Peyer's patch (tissue), 4 donors: ENCODE measurements around the gene B3GALT6.

Source experiments
- CTCF ChIP-seq, 6 experiments: fragments of 450-650 bp in 4 of 6; fragments of 200-600 bp in 2 of 6; sonication (generic) in 1 of 6; IDR thresholded peaks; one replicate each; pipeline ENCODE4 v1.5.1; 2017 to 2019; ENCODE audit warnings: antibody characterized with exemption in 6 of 6, mild to moderate bottlenecking in 3 of 6, moderate library complexity in 1 of 6
- POLR2A ChIP-seq, 2 donors: fragments of 450-650 bp; IDR thresholded peaks; one replicate each; pipeline ENCODE4 v1.5.1; 2017; ENCODE audit warnings: antibody characterized with exemption in 2 of 2, mild to moderate bottlenecking in 2 of 2, moderate library complexity in 2 of 2

DNA sequence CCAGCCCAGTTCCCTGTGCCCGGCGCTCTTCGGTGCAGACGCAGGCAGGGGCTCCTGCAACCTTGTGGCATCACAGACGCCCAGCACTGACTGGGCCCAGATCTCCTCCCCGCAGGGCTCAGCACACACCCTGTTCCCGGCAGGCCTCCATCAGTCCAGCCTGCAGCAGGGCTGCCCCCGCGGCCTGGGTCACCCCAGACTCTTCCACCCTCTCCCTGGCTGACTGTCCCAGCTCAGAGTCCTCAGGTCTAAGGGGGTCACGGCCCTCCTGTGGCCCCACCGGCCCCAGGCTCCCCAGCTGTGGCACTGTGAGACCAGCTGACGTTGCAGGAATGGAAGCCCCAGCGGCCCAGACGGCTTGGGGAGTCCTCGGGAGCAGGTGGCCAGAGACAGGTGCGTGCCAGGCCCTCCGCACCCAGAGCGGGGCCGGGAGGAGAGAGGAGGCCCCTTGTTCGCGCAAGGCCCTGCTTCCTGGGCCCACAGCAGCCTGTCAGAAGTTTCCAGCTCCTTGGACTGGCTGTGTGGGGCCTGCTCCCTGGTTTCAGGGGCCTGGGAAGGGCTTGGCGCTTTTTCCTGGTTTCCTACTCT is 4.2 kb downstream of the B3GALT6 start:
- TF ChIP-seq POLR2A (IDR thresholded peaks at IDR 0.05) = no peak
- no peak for TF ChIP-seq CTCF (IDR thresholded peaks at IDR 0.05)
